ENCODE results near the gene CARNS1.

GRCh38 chr11:67390947-67391303, 24.6 kb upstream of the CARNS1 start:
- no peak for TF ChIP-seq CTCF (IDR thresholded peaks at IDR 0.05)
- TF ChIP-seq POLR2A (IDR thresholded peaks at IDR 0.05) = no peak
